Keratinocyte (primary cell): Measurements from ENCODE around the gene LMNA. TPM values are rescaled to one million over a fixed set of nuclear protein-coding genes. Genes with fewer than 3 reads are reported as not detected.

Experiments
- DNase-seq: peaks from one replicate; pipeline ENCODE4 v3.0.0-alpha.2; 2011; ENCODE audit warnings: low read depth, missing footprints, low spot score
- FAIRE-seq: peaks from 2 replicates; lab custom pipeline; 2011; peaks lifted over from hg19 to GRCh38; lab: Jason Lieb, UNC
- H2AFZ ChIP-seq: 2 replicates; pipeline ENCODE4 v1.6.0; 2012; ENCODE audit warnings: low read length, control low read depth, inconsistent platforms; ENCODE audit not compliant: control insufficient read depth
- H3K27ac ChIP-seq: 2 replicates; pipeline ENCODE4 v1.5.1; 2011; ENCODE audit warnings: low read length; ENCODE audit not compliant: control insufficient read depth, insufficient read depth
- H3K27me3 ChIP-seq: 3 replicates; pipeline ENCODE4 v1.6.0; 2011; ENCODE audit warnings: low read length; ENCODE audit not compliant: control insufficient read depth, insufficient read depth; ENCODE audit errors: extremely low read depth
- H3K36me3 ChIP-seq, 2 experiments: 2 replicates in 1 of 2; 3 replicates in 1 of 2; pipeline ENCODE4 v1.5.1; 2011; ENCODE audit warnings: low read length in 2 of 2, mild to moderate bottlenecking in 1 of 2; ENCODE audit not compliant: control insufficient read depth in 2 of 2, insufficient read depth in 2 of 2; ENCODE audit errors: extremely low read depth in 1 of 2
- H3K4me1 ChIP-seq: 3 replicates; pipeline ENCODE4 v1.5.1; 2011; ENCODE audit warnings: low read length; ENCODE audit not compliant: control insufficient read depth, insufficient read depth; ENCODE audit errors: extremely low read depth
- H3K4me2 ChIP-seq: 3 replicates; pipeline ENCODE4 v1.6.0; 2011; ENCODE audit warnings: low read depth, low read length; ENCODE audit not compliant: control insufficient read depth, insufficient read depth; ENCODE audit errors: extremely low read depth
- H3K4me3 ChIP-seq, 3 experiments: fragments of 200-600 bp in 1 of 3; sonication (generic) in 1 of 3; 2 replicates in 2 of 3; 3 replicates in 1 of 3; pipeline ENCODE4 v1.5.1; 2011 to 2016; ENCODE audit warnings: low read length in 3 of 3, mild to moderate bottlenecking in 3 of 3, control low read depth in 2 of 3, inconsistent platforms in 1 of 3, low read depth in 1 of 3, mixed read lengths in 1 of 3, mixed run types in 1 of 3, moderate library complexity in 1 of 3; ENCODE audit not compliant: control insufficient read depth in 2 of 3, insufficient read depth in 2 of 3; ENCODE audit errors: extremely low read depth in 1 of 3
- H3K79me2 ChIP-seq: 2 replicates; pipeline ENCODE4 v1.6.0; 2012; ENCODE audit warnings: low read length; ENCODE audit not compliant: control insufficient read depth, insufficient read depth
- H3K9ac ChIP-seq: 3 replicates; pipeline ENCODE4 v1.6.0; 2011; ENCODE audit warnings: low read length; ENCODE audit not compliant: control insufficient read depth, insufficient read depth; ENCODE audit errors: extremely low read depth
- H3K9me1 ChIP-seq: 3 replicates; pipeline ENCODE4 v1.6.0; 2011; ENCODE audit warnings: low read length; ENCODE audit not compliant: control insufficient read depth, insufficient read depth; ENCODE audit errors: extremely low read depth
- H3K9me3 ChIP-seq: 2 replicates; pipeline ENCODE4 v1.5.1; 2012; ENCODE audit warnings: low read depth, low read length; ENCODE audit not compliant: control insufficient read depth
- H4K20me1 ChIP-seq: 3 replicates; pipeline ENCODE4 v1.6.0; 2011; ENCODE audit warnings: low read length; ENCODE audit not compliant: control insufficient read depth, insufficient read depth; ENCODE audit errors: extremely low read depth
- EZH2 ChIP-seq: IDR thresholded peaks from one replicate; pipeline ENCODE4 v1.6.1; 2012; ENCODE audit warnings: inconsistent platforms, mild to moderate bottlenecking, low read length, moderate library complexity
- dilution Hi-C: fragments of 300-500 bp; cut with MboI; formaldehyde crosslinking; loops from one replicate; pipeline ENCODE4 v1.7.0; 2020; ENCODE audit warnings: low sequenced_read_pairs; ENCODE audit not compliant: extremely low pct_ligation_motif_present
- polyA plus RNA-seq, 5 experiments: library from polyadenylated mRNA; depleted of rRNA in 3 of 5; stranded (reverse) in 3 of 5; stranded (forward) in 1 of 5; unstranded in 1 of 5; fragments of >200 nt; gene quantifications; 1 replicate in 1 of 5; 2 replicates in 3 of 5; 3 replicates in 1 of 5; pipeline versions ENCODE4 v1.2.1 to v1.2.3, GENCODE V29; 2011 to 2012; ENCODE audit warnings: missing spikeins in 2 of 5, low read depth in 1 of 5, low replicate concordance in 1 of 5
- TF ChIP-seq, protein P1 (sequence below), 3 experiments: IDR thresholded peaks in 1 of 3; conservative IDR thresholded peaks in 1 of 3; optimal IDR thresholded peaks in 1 of 3; 2 replicates in 2 of 3; 3 replicates in 1 of 3; pipeline versions ENCODE3 to v1.5.1; 2011; ENCODE audit warnings: low read length in 3 of 3, mild to moderate bottlenecking in 3 of 3, moderate library complexity in 2 of 3, control low read depth in 1 of 3, inconsistent platforms in 1 of 3; ENCODE audit not compliant: insufficient read depth in 2 of 3; ENCODE audit errors: extremely low read depth in 1 of 3

LMNA gene
- polyA plus RNA-seq, 1 donor (not counting 4 experiments of a cell fraction or from before 2014, with no cell fraction given), result 444 TPM

DNA sequence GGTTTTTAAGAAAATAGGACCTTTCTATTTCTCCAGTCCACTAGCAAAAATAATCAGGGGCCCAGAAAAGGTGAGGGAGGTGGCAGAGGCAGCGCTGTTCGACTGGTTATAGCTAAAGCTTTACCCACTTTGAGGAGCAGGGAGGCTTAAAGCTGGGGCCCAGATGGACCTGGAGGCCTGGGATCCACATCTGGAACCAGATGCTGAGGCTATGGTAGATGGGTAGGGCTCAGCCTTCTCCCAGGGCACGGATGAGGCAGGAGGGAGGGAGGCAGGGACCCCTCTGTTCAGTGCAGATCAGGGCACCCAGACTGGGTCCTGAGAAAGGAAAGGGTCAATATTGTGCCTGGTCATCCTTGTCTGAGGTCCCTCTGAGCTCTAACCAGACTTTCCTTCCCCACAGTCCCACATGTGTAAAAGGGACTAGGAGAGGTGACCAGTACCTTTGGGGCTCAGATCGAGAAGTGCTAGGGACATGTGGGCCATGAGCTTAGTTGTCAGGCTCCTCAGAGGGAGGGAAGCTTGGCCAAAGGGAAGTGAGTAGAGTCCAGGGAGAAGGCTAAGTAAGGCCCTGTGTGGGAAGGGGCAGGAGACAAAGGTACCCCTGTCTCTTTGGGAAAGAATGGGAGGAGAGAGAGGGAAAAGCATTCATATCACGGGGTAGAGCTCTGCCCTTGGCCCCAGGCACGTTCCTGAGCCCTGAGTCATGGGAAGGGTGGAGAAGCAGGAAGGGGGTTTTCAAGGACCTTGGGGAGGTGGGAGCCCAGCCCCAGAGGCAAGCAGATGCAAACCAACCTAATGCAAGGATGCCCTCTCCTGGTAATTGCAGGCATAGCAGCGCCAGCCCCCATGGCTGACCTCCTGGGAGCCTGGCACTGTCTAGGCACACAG, 15.4 kb downstream of the LMNA start:
- Histone ChIP-seq H3K27me3 (no peaks in the 10 kb centered on the region), H3K9me3 (no peaks in the 10 kb centered on the region), H3K4me3 (peak overlapping the region in 2 of 3 experiments; percentile 1 to 35), H3K27ac (peak overlapping the region; percentile 97), H2AFZ (no peak overlapping the region), H3K36me3 (peaks cover 29 to 46% of the 10 kb centered on the region in 2 experiments), H3K9ac (peak overlapping the region; percentile 80), H3K9me1 (no peaks in the 10 kb centered on the region), H3K79me2 (peaks cover 70% of the 10 kb centered on the region), H3K4me2 (peak overlapping the region; percentile 75), H3K4me1 (peaks cover 55% of the 10 kb centered on the region), H4K20me1 (peaks cover 8% of the 10 kb centered on the region)
- DNase-seq, result peak; percentile 95
- peak; percentile 90 for FAIRE-seq
- TF ChIP-seq, protein P1, sequence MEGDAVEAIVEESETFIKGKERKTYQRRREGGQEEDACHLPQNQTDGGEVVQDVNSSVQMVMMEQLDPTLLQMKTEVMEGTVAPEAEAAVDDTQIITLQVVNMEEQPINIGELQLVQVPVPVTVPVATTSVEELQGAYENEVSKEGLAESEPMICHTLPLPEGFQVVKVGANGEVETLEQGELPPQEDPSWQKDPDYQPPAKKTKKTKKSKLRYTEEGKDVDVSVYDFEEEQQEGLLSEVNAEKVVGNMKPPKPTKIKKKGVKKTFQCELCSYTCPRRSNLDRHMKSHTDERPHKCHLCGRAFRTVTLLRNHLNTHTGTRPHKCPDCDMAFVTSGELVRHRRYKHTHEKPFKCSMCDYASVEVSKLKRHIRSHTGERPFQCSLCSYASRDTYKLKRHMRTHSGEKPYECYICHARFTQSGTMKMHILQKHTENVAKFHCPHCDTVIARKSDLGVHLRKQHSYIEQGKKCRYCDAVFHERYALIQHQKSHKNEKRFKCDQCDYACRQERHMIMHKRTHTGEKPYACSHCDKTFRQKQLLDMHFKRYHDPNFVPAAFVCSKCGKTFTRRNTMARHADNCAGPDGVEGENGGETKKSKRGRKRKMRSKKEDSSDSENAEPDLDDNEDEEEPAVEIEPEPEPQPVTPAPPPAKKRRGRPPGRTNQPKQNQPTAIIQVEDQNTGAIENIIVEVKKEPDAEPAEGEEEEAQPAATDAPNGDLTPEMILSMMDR (optimal IDR thresholded peaks at IDR 0.05 in 1 of 3, IDR thresholded peaks at IDR 0.05 in 1 of 3, conservative IDR thresholded peaks at IDR 0.05 in 1 of 3; ENCODE audit: extremely low read depth in 1 of 3, insufficient read depth in 2 of 3, low read length in 3 of 3), result peak; percentile 96 to 98 (median 97)
- TF ChIP-seq EZH2, result no peak
- dilution Hi-C loops, result no loop called here

DNA sequence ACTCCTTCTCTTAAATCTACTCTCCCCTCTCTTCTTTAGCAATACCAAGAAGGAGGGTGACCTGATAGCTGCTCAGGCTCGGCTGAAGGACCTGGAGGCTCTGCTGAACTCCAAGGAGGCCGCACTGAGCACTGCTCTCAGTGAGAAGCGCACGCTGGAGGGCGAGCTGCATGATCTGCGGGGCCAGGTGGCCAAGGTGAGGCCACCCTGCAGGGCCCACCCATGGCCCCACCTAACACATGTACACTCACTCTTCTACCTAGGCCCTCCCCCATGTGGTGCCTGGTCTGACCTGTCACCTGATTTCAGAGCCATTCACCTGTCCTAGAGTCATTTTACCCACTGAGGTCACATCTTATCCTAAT, 16.0 kb downstream of the LMNA start:
- Histone ChIP-seq H3K4me3 (no peak overlapping the region), H3K4me1 (peaks cover 51% of the 10 kb centered on the region), H4K20me1 (peaks cover 8% of the 10 kb centered on the region), H3K79me2 (peaks cover 67% of the 10 kb centered on the region), H3K27ac (peak overlapping the region; percentile 97), H3K36me3 (peaks cover 34 to 47% of the 10 kb centered on the region in 2 experiments), H3K9me1 (no peaks in the 10 kb centered on the region), H3K27me3 (no peaks in the 10 kb centered on the region), H2AFZ (no peak overlapping the region), H3K4me2 (peak overlapping the region; percentile 25), H3K9ac (peak overlapping the region; percentile 80), H3K9me3 (no peaks in the 10 kb centered on the region)
- no peak for TF ChIP-seq EZH2
- TF ChIP-seq, protein P1 (optimal IDR thresholded peaks at IDR 0.05 in 1 of 3, IDR thresholded peaks at IDR 0.05 in 1 of 3, conservative IDR thresholded peaks at IDR 0.05 in 1 of 3; ENCODE audit: extremely low read depth in 1 of 3, insufficient read depth in 2 of 3, low read length in 3 of 3), result no peak
- dilution Hi-C loops, result no loop called here
- FAIRE-seq (no peak), DNase-seq (no peak)
